HG02970 (cell line): ENCODE results near the gene PIP4K2B.
A peak's percentile ranks its signal among the peaks of the same experiment; 100 is the strongest.
"Not testable (repeated sequence)": the region's sequence is repeated elsewhere in the genome, so short reads cannot be mapped to it uniquely, and the experiment has no call there.

Experiments
- ATAC-seq: cut with Tn5 transposase; IDR thresholded peaks from one replicate; pipeline ENCODE4 v1.9.1; 2021; ENCODE audit warnings: mild to moderate bottlenecking, moderate library complexity, moderate number of reproducible peaks; ENCODE audit not compliant: unreplicated experiment, low FRiP score

PIP4K2B gene

GRCh38 chr17:38731526-38732294, 67.6 kb downstream of the PIP4K2B start:
- no peak for ATAC-seq

GRCh38 chr17:38730526-38731379, 68.6 kb downstream of the PIP4K2B start:
- no peak for ATAC-seq

- ATAC-seq = peak; percentile 79
Measured at GRCh38 chr17:38729886-38730525, 69.3 kb downstream of the PIP4K2B start, which contains the start of gene CISD3. TSS of gene CISD3 (plus strand) at chr17:38730341. CDS start at chr17:38730359, 18 bp downstream.

- no peak for ATAC-seq
Measured at GRCh38 chr17:38729368-38729885, 69.9 kb downstream of the PIP4K2B start.

GRCh38 chr17:38728290-38728831, 71.0 kb downstream of the PIP4K2B start:
- no peak for ATAC-seq

- no peak for ATAC-seq
Measured at GRCh38 chr17:38727736-38728135, 71.6 kb downstream of the PIP4K2B start.

- not testable (repeated sequence) for ATAC-seq
Measured at GRCh38 chr17:38726145-38726544, 73.2 kb downstream of the PIP4K2B start.

GRCh38 chr17:38725066-38725465, 74.3 kb downstream of the PIP4K2B start:
- ATAC-seq = no peak

- no peak for ATAC-seq
Measured at GRCh38 chr17:38724337-38724988, 74.9 kb downstream of the PIP4K2B start.

GRCh38 chr17:38721802-38722201, 77.6 kb downstream of the PIP4K2B start:
- ATAC-seq = no peak

- no peak for ATAC-seq
Measured at GRCh38 chr17:38720941-38721340, 78.4 kb downstream of the PIP4K2B start.

- no peak for ATAC-seq
Measured at GRCh38 chr17:38719943-38720641, 79.3 kb downstream of the PIP4K2B start.

GRCh38 chr17:38719289-38719942, 79.9 kb downstream of the PIP4K2B start:
- ATAC-seq = no peak

- ATAC-seq = no peak
Measured at GRCh38 chr17:38717139-38717745, 82.1 kb downstream of the PIP4K2B start.

GRCh38 chr17:38716368-38717005, 82.9 kb downstream of the PIP4K2B start:
- ATAC-seq = no peak
